Measurements from ENCODE around the gene METTL15. TPM values are rescaled to one million over a fixed set of nuclear protein-coding genes. Genes with fewer than 3 reads are reported as not detected.
"Not testable (repeated sequence)": the region's sequence is repeated elsewhere in the genome, so short reads cannot be mapped to it uniquely, and the experiment has no call there.

METTL15 gene
- total RNA-seq, 1 experiment from 2014 or later: 12.4 TPM

GRCh38 chr11:28268925-28269324 is 160.7 kb downstream of the METTL15 start:
- Histone ChIP-seq H3K9me3 (ENCODE audit: low read length) (no peaks in the 10 kb centered on the region), H4K20me1 (ENCODE audit: low read length) (no peaks in the 10 kb centered on the region), H3K9ac (ENCODE audit: low read length) (no peak overlapping the region), H3K4me1 (ENCODE audit: insufficient read depth, low read length) (no peaks in the 10 kb centered on the region), H3K36me3 (ENCODE audit: low read depth, low read length) (no peaks in the 10 kb centered on the region; the same call in 1 of the 2 replicates), H3K4me2 (ENCODE audit: low read length) (no peak overlapping the region), H3K79me2 (ENCODE audit: low read length) (no peaks in the 10 kb centered on the region), H3K27me3 (ENCODE audit: low read length) (no peaks in the 10 kb centered on the region), H3K9me2 (replicated peaks; ENCODE audit: low read length) (no peaks in the 10 kb centered on the region), H3F3A (ENCODE audit: low read length, unreplicated experiment) (no peaks in the 10 kb centered on the region), H3K4me3 (ENCODE audit: low read length) (no peak overlapping the region), H3K27ac (ENCODE audit: low read length) (no peak overlapping the region), H2AFZ (ENCODE audit: low read length) (no peak overlapping the region)
- intact Hi-C loops (cut with micrococcal nuclease): no loop called here
- ChIA-PET CTCF (no interaction called here), POLR2A (ENCODE audit: unreplicated experiment) (no interaction called here)
- ATAC-seq (no peak), DNase-seq (no peak)
- no TSS peak for BruUV-seq (replicated peaks)
- TF ChIP-seq EZH2 (IDR thresholded peaks at IDR 0.05; ENCODE audit: low read length, unreplicated experiment) (no peak), EZH2phosphoT487 (IDR thresholded peaks at IDR 0.05; ENCODE audit: borderline replicate concordance, low read length) (no peak), CTCF (conservative IDR thresholded peaks at IDR 0.05; ENCODE audit: low read depth, low read length) (no peak)

- no peak for ATAC-seq
Observed at GRCh38 chr11:28269586-28269985, 161.4 kb downstream of the METTL15 start.

GRCh38 chr11:28272247-28272646 is 164.1 kb downstream of the METTL15 start:
- H3K27ac ChIP-seq (ENCODE audit: low read length); H3K79me2 ChIP-seq (ENCODE audit: low read length); H4K20me1 ChIP-seq (ENCODE audit: low read length); H3K4me1 ChIP-seq (ENCODE audit: insufficient read depth, low read length); DNase-seq; H3K27me3 ChIP-seq (ENCODE audit: low read length); POLR2A ChIA-PET (ENCODE audit: unreplicated experiment); H3K36me3 ChIP-seq (ENCODE audit: low read depth, low read length); H3K9me3 ChIP-seq (ENCODE audit: low read length); H3K9ac ChIP-seq (ENCODE audit: low read length); H3K4me3 ChIP-seq (ENCODE audit: low read length); intact Hi-C loops (cut with micrococcal nuclease); CTCF ChIA-PET; ATAC-seq; H3K9me2 ChIP-seq (replicated peaks; ENCODE audit: low read length); BruUV-seq (replicated peaks); H3K4me2 ChIP-seq (ENCODE audit: low read length); H2AFZ ChIP-seq (ENCODE audit: low read length); H3F3A ChIP-seq (ENCODE audit: low read length, unreplicated experiment): not testable (repeated sequence)

More at GRCh38 chr11:28269586-28269985, 161.4 kb downstream of the METTL15 start:
- no peaks in the 10 kb centered on the region for H3K9me3 ChIP-seq (ENCODE audit: low read length)
- no peak overlapping the region for H3K4me2 ChIP-seq (ENCODE audit: low read length)
- H3K27me3 ChIP-seq (ENCODE audit: low read length): no peaks in the 10 kb centered on the region
- intact Hi-C loops (cut with micrococcal nuclease): no loop called here
- DNase-seq: no peak
- no TSS peak for BruUV-seq (replicated peaks)
- ChIA-PET POLR2A (ENCODE audit: unreplicated experiment) (no interaction called here), CTCF (no interaction called here)
- H3K36me3 ChIP-seq (ENCODE audit: low read depth, low read length): no peaks in the 10 kb centered on the region; the same call in 1 of the 2 replicates
- H3F3A ChIP-seq (ENCODE audit: low read length, unreplicated experiment): no peaks in the 10 kb centered on the region
- no peak overlapping the region for H2AFZ ChIP-seq (ENCODE audit: low read length)
- H3K9me2 ChIP-seq (replicated peaks; ENCODE audit: low read length): no peaks in the 10 kb centered on the region
- H3K79me2 ChIP-seq (ENCODE audit: low read length): no peaks in the 10 kb centered on the region
- no peak overlapping the region for H3K9ac ChIP-seq (ENCODE audit: low read length)
- H4K20me1 ChIP-seq (ENCODE audit: low read length): no peaks in the 10 kb centered on the region
- no peaks in the 10 kb centered on the region for H3K4me1 ChIP-seq (ENCODE audit: insufficient read depth, low read length)
- H3K27ac ChIP-seq (ENCODE audit: low read length): no peak overlapping the region
- TF ChIP-seq EZH2phosphoT487 (IDR thresholded peaks at IDR 0.05; ENCODE audit: borderline replicate concordance, low read length): no peak
- no peak for TF ChIP-seq CTCF (conservative IDR thresholded peaks at IDR 0.05; ENCODE audit: low read depth, low read length)
- TF ChIP-seq EZH2 (IDR thresholded peaks at IDR 0.05; ENCODE audit: low read length, unreplicated experiment): no peak
- H3K4me3 ChIP-seq (ENCODE audit: low read length): no peak overlapping the region
